NCI-H2029 (cell line): ENCODE data around the gene CDC42BPG.
"Not testable (repeated sequence)": the region's sequence is repeated elsewhere in the genome, so short reads cannot be mapped to it uniquely, and the experiment has no call there.

Experiments used
- DNase-seq: peaks from one replicate; lab custom pipeline; 2025; lab: John Stamatoyannopoulos, UW

Gene CDC42BPG

DNA sequence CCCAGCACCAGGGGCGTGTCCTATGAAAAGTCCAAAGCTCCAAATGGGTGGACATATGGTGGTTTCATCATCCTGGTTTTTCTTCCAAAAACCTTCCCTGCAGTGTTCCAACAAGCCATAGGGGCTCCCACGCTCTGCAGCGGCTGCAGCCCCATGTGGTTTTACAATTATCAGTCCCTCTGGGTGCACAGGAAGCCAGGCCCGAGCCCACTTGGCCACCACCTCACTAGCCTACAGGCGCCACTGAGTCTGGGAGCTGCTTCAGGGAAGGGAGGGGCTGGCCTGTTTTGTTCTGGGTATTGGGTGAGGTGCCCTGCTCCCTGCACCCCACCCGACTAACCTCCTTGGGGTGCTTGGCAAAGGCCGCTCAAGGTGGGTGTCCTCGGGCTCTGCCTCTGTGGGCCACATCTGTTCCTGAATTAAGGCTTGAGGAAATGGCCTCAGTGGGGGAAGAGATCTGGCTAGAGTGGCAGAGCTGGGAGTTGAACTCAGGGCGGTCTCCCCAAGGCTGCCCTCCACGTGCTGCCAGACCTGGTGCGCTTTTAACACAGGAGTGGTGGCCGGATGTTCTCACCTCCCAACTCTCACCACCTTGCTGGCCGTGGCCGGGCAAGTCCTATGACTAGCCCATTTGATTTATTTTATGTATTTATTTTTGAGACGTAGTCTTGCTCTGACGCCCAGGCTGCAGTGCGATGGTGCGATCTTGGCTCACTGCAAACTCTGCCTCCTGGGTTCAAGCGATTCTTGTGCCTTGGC is 5.3 kb upstream of the CDC42BPG start:
- no peak for DNase-seq

DNA sequence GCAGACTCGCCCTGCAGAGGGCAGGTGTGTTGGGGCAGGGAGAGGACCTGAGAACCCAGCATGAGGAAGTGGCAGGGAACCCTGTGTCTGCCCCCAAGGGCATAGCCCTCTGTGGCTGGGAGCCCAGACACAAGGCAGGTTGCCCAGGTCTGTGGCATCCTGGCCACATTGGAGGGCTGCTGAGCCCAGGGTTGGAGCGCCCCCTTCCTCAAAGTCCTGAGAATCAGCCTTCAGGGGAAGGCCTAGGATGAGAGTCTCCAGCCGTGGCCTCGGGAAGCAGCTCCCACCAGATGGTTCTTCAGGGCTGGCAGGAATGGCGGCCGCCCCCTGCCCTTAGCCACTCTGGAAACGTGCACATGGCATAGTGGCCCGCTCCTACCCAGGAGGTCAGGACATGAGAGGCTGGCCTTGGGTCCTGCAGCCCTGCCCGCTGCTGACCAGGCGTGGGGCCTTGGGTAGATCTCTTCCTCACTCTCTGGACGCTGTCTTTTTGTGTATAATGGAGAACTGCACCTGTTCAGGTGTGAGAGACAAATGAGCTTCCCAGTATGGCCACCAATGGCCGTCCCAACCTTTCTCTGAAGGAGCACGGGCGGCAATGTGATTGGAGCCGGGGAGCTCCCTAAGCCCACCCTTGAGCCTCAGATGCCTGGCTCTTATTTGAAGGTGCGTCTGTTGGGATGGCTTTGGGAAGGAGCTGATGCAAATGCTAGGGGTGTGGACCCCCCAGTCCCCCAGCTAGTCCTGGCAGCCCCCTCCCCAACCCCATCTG is 4.6 kb upstream of the CDC42BPG start:
- peak; percentile 47 for DNase-seq

DNA sequence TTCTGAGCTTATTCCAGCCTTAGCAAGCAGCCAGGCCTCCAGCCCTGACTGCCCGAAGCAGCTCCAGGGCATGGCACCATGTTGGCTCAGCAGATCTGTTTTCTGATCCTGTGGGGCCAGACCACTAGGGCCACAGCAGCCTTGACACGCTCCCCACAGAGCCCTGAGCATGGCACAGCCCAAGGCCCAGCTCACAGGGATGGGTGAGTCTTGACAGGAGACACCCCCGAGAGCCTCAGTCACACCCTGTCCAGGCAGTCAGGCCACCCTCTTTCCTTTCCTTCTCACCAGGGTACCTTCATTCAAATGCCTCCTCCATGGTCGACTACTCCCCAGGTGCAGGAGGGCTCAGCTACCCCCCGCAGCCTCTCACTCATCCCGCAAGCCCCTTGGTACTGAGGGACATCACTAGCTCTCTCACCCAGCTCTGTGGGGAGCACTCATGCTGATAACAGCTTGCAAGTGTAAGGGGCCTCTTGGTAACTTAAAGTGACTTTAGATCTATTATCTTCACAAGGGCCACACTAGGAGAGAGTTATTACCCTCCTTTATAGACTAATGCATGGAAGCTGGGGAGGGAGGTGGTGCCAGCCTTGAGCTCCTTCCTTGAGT is 3.9 kb upstream of the CDC42BPG start:
- no peak for DNase-seq

DNA sequence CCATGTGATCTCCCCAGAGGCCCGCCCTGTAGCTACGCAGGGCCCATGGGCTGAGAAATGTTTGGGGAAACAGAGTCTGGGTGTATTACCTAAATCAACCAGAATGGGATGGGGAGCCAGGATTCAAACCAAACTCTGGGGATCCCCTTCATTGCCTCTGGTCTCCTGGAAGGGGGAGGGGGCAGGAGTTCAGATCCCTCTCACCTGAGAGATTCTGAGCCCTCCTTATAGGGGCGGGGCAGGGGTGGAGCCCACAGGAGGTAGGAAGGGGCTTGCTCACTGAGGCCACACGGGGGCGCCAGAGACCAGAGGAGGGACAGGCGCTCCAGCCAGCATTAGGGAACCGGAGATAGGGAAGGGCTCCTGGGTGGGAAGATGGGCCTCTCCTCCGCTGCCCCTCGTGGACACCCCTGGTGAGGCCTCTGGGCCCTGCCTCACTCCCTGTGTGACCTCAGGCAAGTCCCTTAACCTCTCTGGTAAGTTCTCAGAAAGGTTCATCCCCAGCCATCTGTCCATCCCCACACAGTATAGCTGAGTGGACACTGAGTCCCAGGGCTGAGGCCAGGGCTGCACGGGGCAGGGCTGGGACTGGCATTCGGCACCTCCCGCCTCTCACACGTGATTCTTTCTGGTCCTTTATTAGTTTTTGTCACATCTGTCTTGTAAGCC is 2.7 kb upstream of the CDC42BPG start:
- peak; percentile 96 for DNase-seq

DNA sequence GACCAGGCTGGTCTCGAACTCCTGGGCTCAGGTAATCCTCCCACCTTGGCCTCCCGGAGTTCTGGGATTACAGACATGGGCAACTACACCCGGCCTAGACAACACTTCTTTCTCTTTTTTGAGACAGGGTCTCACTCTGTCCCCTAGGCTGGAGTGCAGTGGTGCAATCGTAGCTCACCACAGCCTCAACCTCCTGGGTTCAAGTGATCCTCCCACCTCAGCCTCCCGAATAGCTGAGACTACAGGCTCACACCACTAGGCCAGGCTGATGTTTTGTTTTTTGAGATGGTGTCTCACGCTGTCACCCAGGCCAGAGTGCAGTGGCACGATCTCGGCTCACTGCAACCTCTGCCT is 1.3 kb upstream of the CDC42BPG start:
- DNase-seq = not testable (repeated sequence)

DNA sequence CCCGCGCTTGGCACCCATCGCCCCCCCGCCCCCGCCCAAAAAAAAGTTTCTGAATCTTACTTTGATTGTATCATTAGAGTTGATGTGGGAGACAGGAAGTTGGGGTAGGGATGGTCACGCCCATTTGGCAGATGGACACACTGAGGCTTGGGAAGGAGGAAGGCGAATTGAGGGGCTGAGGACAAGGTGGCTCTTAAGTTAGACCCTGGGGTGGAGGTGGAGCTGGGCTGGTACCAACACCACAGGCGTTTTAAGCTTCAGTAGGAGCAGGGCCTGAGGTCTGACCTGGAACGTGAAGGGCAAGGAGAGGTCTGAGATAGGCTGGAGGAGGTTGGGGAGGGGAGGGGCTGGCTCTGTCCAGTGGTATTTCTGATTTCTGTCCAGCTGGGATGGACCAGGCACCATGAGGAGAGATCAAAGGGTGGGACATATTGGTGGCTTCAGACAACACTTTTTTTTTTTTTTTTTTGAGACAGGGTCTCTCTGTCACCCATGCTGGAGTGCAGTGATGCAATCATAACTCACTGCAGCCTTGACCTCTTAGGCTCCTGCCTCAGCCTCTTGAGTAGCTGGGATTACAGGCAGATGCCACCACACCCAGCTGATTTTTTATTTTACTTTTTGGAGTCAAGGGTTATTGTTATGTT is 799 bp upstream of the CDC42BPG start:
- no peak for DNase-seq

DNA sequence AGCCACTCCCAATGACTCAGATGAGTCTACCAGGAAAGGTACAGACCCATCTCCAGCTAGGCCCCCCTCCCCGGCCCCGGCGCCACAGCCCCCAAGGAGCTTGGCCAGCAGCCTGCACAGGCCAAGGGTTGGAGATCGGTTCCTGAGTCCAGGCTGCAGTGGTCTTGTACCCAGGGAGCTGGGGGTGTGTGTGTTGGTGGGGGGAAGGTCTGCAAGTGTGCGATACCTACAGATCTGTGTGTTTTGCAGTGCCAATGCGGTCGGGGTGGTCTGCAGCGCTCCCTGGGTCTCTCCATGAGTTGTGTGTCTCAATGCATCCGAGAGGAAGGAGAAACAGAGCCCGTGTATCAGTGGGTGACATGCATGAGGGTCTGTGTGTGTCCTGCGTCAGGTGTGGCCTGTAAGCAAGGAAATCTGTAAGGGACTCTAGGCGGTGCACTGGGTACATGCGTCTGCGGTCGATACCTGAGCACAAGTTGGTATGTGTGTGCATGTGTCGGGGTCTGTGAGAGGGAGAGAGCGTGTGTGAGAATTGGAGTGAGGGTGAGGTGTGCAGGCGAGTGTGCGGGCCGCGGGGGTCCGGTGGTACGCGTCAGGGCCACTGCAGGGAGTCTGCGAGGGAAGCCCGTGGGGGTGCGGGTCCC is 645 bp downstream of the CDC42BPG start:
- no peak for DNase-seq

DNA sequence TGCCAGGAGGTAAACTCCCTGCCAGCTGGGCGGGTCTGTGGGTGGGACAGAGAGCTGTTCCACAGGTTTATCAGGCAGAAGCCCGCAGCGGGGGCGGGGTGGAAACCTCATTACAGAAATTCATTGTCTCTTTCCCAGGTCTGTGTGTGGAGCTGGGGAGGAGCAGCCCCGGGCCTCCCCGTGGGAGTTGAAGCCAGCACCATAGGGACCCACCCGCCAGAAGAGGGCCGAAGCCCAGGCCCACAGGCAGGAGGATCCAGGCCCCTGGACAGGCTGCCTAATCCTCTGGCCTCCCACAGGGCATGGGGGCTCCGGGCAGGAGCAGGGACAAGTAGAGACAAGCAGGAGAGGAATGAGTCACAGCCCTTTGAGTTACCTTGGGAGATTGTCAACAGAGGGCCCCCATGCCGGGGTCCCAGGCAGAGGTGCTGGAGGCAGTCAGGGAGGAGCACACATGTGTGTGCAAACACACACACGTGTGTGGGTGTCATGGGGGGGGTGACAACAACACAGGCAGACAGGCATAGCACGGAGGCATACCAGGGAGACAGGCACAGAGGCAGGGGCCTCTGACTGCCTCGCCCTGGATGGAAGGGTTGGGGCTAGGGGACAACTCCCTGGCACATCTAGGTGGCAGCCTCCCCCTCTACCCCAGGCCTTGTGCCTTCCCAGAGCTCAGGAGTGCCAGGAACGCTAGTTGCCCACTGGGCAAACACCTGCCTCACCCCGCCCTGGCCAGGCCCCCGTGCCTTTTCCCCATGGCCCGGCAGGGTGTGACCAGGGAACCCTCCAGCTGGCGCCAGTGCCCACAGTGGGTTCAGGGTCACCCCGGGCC is 1.4 kb downstream of the CDC42BPG start:
- no peak for DNase-seq

DNA sequence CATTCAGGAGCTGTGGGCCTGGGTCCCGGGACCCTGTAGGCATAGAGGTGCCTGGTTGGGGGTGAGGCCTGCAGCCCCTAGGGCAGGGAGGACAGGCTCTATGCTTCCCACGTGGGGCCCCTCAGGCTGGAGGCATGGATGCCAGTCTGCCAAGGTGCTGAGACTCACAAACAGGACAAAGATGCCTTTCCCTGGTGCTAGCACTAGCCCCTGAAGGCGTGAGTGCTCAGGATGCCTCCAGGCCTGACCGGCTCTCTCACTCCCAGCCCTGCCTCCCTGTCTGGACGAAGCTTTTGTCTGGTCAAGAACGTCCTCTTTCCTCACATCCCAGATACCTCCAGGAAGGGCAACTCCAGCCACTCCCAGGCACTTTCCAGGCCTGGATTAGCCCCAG is 2.1 kb downstream of the CDC42BPG start:
- DNase-seq = no peak

DNA sequence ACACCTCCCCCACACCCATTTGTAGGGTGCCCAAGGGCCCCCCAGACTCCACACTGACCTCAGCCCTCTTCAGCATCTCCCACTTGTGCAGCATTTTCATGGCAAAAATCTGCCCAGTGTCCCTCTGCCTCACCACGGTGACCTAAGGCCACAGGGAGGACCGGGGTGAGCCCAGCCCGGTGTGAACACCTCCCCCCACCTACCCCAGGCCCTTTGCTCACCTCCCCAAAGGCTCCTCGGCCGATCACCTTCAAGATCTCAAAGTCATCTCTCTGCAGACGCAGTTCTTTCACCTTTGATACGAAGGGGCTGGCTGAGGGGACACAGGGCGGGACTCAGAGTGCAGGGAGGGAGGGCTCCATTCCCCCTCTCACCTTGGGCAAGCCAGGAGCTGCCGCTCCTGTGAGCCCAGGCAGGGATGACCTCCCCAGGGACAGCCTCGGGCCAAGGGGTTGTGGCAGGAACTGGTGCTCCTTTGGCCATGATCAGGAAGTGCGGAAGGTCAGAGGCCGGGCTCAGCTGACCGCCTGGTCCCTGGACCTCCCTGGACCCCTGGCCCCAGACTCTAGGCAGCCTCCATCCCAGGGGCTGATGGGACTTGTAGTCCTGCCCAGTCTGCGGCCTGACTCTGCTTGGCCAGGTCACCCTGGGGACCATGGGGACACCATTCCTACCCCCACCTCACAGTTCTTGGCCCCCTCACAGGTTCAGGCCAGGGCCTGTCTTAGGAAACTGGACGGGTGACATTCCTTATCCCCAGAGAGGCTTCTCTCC is 2.7 kb downstream of the CDC42BPG start:
- no peak for DNase-seq

DNA sequence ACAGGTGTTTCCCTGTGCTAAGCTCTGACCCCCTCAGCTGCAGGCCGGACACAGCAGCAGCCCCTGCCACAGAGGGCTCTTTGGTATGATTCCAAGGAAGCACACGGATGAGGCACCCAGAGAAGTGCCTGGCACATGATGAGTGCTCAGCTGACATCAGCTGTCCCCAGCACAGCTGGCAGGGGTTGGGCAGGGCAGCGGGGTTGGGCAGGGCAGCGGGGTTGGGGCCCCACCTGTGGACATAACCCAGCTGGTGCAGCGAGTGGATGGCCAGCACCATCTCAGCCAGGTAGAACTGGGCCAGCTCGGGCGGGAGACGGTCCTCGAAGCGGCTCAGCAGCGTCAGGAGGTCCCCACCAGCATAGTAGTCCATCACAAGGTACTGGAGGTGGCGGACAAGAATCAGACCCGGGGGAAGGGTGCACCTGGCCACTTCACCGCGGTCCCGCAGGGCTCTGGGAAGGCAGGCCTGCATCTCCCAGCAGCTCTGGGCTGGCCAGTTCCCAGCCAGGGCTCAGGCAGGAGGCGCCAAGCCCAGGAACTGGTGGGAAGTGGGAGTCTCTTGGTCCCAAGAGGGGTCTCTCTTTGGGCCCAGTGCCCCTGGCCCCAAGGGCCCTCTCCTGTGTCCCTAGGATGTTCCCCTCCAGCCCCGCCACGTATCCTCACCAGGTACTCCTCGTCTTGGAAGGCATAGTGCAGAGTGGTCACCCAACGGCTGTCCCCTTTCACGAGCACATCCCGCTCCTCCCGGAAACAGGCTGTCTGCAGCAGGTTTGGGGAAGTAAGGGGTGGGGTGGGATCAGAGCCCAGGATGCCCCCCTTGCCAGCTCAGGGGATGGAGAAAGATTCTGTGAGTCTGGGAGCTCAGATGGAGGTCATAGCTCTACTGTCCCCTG is 4.3 kb downstream of the CDC42BPG start:
- DNase-seq = no peak

DNA sequence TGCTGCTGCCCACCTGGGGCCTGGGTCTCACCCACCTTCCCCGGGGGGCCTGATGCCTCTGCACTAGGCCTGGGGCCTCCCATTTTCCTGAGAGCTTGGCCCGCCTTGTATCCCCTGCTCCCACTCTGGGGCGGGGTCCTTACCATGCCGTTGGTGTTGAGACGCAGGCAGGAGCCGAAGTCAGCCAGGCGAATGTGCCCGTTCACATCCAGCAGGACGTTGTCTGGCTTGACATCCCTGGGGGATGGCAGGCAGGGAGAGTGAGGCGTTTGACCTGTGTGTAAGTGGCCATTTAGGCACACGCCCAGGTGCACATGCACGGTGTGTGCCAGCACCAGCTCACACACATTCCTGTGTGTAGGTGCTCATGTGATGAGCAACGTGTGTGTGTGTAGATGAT is 5.1 kb downstream of the CDC42BPG start:
- no peak for DNase-seq

DNA sequence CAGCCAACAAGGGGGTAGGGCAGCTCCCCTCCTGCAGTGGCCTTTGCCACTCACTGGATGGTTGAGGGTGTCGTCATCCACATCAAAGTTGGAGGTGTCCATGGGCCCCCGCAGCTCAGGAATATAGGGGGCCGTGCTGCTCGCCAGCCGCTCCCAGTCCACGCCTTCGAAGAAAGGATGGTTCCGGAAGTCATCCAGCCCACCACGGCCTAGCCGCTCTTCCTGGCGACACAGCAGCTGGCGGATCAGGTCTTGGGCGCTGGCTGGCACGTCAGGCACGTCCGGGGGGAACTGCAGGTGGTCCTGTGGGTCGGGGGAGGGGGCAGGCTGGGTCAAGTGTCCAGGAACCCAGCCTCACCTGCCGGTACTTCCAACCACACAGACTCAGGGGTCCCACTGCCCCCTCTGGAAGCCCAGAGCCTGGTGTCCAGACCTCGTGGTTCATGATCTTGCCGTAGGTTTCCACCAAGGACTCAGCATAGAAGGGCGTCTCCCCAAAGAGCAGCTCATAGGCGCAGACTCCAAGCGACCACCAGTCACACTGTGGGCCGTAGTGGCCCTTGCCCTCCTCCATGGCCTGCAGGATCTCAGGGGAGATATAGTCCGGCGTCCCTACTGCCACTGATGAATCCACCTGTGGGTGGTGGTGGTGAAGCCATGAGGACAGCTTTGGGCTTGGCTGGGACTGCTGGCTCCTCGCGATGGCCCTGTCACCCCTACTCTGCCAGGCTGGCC is 5.7 kb downstream of the CDC42BPG start:
- DNase-seq = no peak

DNA sequence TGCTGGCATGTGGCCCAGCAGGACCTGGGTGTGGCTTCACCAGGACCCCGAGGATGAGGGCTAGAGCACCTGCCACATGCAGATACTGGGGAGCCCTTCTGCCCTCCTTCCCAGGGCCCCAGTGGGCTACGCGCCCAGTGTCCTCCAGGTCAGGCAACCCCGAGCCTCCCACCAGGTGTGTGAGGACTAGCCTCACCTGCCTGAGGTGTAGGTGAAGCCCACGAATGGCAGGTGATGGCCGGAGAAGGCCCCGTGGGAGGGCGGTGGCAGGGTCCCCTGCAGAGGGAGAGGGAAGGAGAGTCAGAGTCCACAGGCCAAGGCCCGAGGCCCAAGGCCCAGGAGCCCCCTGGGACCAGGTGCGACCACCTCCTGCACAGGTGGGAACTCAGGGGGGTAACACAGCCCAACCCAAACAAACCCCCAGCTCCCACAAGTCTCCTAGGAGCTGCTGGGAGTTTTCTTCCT is 6.5 kb downstream of the CDC42BPG start:
- DNase-seq = no peak

DNA sequence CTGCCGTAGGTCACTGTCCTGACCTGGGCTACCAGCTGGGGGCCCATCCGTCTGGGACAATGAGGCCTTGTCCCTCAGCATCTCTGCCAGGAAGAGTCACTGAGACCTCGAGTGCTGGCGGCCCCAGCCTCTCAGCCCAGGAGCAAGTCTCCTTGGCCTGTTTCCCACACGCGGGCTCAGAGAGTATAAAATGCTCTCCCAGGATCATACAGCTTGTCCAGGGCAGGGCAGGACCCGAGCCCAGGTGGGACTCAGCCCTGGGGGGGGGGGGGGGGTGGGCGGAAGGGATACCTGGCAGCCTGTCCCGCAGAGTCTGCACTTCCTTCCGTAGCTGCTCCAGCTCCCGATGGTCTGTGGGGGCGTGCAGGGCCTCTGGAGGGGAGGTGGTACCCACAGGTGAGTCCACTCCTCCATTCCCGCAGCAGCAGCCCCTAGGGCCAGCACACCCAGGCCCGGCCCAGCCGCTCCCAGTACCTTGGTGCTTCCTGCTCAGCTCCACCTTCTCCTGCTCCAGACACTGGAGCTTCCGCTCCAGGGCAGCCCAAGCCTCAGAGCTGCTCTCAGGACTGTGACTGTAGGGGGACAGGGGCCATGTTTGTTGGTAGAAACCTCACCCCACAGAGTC is 7.9 kb downstream of the CDC42BPG start:
- no peak for DNase-seq

DNA sequence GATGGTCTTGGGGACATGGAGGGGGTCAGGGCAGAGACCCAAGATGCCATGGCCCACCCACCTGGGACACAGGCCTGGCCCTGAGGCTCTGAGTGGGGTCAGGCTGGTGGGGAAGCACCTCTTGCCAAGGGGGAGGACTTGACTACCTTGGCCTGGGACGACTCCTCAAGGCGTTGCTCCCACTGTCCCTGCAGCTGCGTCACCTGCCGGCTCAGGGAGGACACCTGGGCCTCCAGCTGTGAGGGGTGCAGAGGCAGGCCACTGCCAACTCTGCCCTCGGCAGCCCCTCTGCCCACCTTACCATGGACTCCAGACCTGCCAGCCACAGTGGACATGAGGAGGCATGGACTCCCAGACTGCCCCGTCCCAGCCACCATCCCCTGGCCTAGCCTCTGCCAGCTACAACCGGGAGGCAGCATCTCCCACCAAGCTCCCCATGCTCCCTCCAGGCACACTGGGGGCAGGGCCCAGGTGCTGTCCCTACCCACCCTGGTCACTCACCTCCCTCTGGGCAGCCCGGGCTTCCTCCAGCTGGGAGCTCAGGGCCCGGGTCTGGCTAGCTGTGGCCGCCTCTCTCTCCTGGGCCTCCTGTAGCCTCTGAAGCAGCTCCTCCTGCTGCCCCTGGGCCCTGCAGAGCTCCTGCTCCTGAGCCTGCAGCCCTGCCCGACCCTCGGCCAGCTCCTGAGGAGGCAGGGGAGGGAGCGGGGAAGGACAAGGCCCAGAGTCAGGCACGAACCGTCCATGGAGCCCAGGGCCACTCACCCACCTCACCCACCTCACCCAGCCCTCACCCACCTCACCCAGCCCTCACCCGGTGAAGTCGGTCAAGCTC is 8.6 kb downstream of the CDC42BPG start:
- no peak for DNase-seq
